ENCODE data around the gene NUDT6.

NUDT6 gene

GRCh38 chr4:122921971-122922876, at the start of gene NUDT6:
Gene NUDT6 (minus strand): TSS chr4:122922597. CDS start chr4:122922572, 25 bp downstream.
- no peak for TF ChIP-seq CTCF (IDR thresholded peaks at IDR 0.05; ENCODE audit: low read depth, low read length)

GRCh38 chr4:122968227-122968812, 45.9 kb upstream of the NUDT6 start:
- no peak for TF ChIP-seq CTCF (IDR thresholded peaks at IDR 0.05; ENCODE audit: low read depth, low read length)
- H3K4me3 ChIP-seq (ENCODE audit: low read depth, low read length) = no peak overlapping the region

More at GRCh38 chr4:122921971-122922876, at the start of gene NUDT6:
- H3K4me3 ChIP-seq (ENCODE audit: low read depth, low read length) = peak within 1 kb of the TSS; percentile 86

GRCh38 chr4:122967231-122967630, 44.8 kb upstream of the NUDT6 start:
- TF ChIP-seq CTCF (IDR thresholded peaks at IDR 0.05; ENCODE audit: low read depth, low read length) = no peak
- no peak overlapping the region for H3K4me3 ChIP-seq (ENCODE audit: low read depth, low read length)

- TF ChIP-seq CTCF (IDR thresholded peaks at IDR 0.05; ENCODE audit: low read depth, low read length) = no peak
- no peak overlapping the region for H3K4me3 ChIP-seq (ENCODE audit: low read depth, low read length)
Observed at GRCh38 chr4:122966201-122966600, 43.8 kb upstream of the NUDT6 start.

GRCh38 chr4:122963216-122963615, 40.8 kb upstream of the NUDT6 start:
- no peak overlapping the region for H3K4me3 ChIP-seq (ENCODE audit: low read depth, low read length)
- TF ChIP-seq CTCF (IDR thresholded peaks at IDR 0.05; ENCODE audit: low read depth, low read length) = no peak

- no peak overlapping the region for H3K4me3 ChIP-seq (ENCODE audit: low read depth, low read length)
- TF ChIP-seq CTCF (IDR thresholded peaks at IDR 0.05; ENCODE audit: low read depth, low read length) = no peak
Observed at GRCh38 chr4:122960611-122961000, 38.2 kb upstream of the NUDT6 start.
